Muscle layer of duodenum (tissue), 2 donors: ENCODE measurements around the gene CEBPG.
A peak's percentile ranks its signal among the peaks of the same experiment; 100 is the strongest.

Source experiments
- H3K27ac ChIP-seq: one replicate; pipeline ENCODE4 v1.7.0; 2013; ENCODE audit warnings: mild to moderate bottlenecking, low read length
- H3K27me3 ChIP-seq: one replicate; pipeline ENCODE4 v1.7.0; 2013; ENCODE audit warnings: low read depth, mild to moderate bottlenecking, control low read depth, low read length
- H3K36me3 ChIP-seq, 2 donors: one replicate each; pipeline ENCODE4 v1.7.0; 2013; ENCODE audit warnings: low read length in 2 of 2, control low read depth in 1 of 2, mild to moderate bottlenecking in 1 of 2; ENCODE audit not compliant: insufficient read depth in 2 of 2, control insufficient read depth in 1 of 2
- H3K4me1 ChIP-seq, 2 donors: one replicate each; pipeline ENCODE4 v1.7.0; 2013; ENCODE audit warnings: low read length in 2 of 2, mild to moderate bottlenecking in 2 of 2, control low read depth in 1 of 2, moderate library complexity in 1 of 2; ENCODE audit not compliant: insufficient read depth in 2 of 2, control insufficient read depth in 1 of 2
- H3K4me3 ChIP-seq, 2 donors: one replicate each; pipeline ENCODE4 v1.7.0; 2013; ENCODE audit warnings: low read length in 2 of 2, low read depth in 1 of 2, mild to moderate bottlenecking in 1 of 2
- H3K9me3 ChIP-seq, 2 donors: one replicate each; pipeline ENCODE4 v1.7.0; 2013; ENCODE audit warnings: low read length in 2 of 2, control low read depth in 1 of 2, mild to moderate bottlenecking in 1 of 2; ENCODE audit not compliant: control insufficient read depth in 1 of 2
- donor health status: healthy.

CEBPG gene

GRCh38 chr19:33374236-33374714 is 766 bp downstream of the CEBPG start:
- Histone ChIP-seq H3K4me3 (peak overlapping the region; percentile 57 to 95), H3K27me3 (no peaks in the 10 kb centered on the region), H3K4me1 (peaks cover 18 to 19% of the 10 kb centered on the region in 2 donors), H3K9me3 (no peaks in the 10 kb centered on the region), H3K27ac (peak overlapping the region; percentile 78), H3K36me3 (peaks cover 3 to 6% of the 10 kb centered on the region in 2 donors)

DNA sequence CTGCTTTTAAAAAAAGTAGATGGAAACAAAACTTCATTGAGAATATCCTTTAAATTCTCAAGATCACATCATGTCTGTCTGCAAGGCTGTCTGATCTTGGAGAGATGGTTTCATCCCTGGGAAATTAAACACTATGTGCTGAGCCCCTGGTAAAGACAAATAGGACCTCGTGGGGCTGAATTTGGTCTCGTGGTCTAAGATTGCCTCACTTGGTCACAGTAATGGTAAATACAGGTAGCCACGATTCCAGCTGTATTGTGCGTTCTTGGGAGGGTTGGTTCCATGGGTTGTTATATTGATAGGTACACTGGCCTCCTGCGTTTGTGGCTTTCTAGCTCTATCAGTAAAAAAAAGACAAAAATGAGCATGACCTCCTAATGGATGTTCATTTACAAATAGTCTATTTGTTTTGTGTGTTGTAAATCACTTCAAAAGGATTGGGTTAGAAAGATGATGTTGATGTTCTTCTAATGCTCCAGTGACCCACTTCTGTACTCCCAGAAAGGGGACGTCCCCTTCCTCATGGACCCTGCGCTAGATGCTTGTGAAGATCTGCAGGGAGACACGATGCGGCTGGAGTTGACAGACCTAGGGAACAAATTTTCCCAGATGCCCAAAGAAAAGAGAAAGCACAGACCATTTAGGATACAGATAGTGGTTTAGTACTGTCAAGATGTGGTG is 1.8 kb downstream of the CEBPG start:
- Histone ChIP-seq H3K27ac (peak overlapping the region; percentile 2), H3K4me3 (peak overlapping the region; percentile 57 to 95), H3K9me3 (no peaks in the 10 kb centered on the region), H3K36me3 (peaks cover 10% of the 10 kb centered on the region in 2 donors), H3K4me1 (peaks cover 18 to 19% of the 10 kb centered on the region in 2 donors), H3K27me3 (no peaks in the 10 kb centered on the region)

- Histone ChIP-seq H3K4me1 (peaks cover 18 to 19% of the 10 kb centered on the region in 2 donors), H3K27me3 (no peaks in the 10 kb centered on the region), H3K36me3 (peaks cover 10% of the 10 kb centered on the region in 2 donors), H3K27ac (peak overlapping the region; percentile 11), H3K9me3 (no peaks in the 10 kb centered on the region), H3K4me3 (peak overlapping the region in 1 of 2 donors; percentile 57)
Observed at GRCh38 chr19:33375837-33376159, 2.3 kb downstream of the CEBPG start.

- no peak overlapping the region for H3K4me3 ChIP-seq
- peak overlapping the region; percentile 64 for H3K27ac ChIP-seq
- no peaks in the 10 kb centered on the region for H3K9me3 ChIP-seq
- H3K4me1 ChIP-seq = peaks cover 18 to 19% of the 10 kb centered on the region in 2 donors
- H3K27me3 ChIP-seq = no peaks in the 10 kb centered on the region
- peaks cover 10 to 15% of the 10 kb centered on the region in 2 donors for H3K36me3 ChIP-seq
Observed at GRCh38 chr19:33376423-33376822, 2.9 kb downstream of the CEBPG start.

DNA sequence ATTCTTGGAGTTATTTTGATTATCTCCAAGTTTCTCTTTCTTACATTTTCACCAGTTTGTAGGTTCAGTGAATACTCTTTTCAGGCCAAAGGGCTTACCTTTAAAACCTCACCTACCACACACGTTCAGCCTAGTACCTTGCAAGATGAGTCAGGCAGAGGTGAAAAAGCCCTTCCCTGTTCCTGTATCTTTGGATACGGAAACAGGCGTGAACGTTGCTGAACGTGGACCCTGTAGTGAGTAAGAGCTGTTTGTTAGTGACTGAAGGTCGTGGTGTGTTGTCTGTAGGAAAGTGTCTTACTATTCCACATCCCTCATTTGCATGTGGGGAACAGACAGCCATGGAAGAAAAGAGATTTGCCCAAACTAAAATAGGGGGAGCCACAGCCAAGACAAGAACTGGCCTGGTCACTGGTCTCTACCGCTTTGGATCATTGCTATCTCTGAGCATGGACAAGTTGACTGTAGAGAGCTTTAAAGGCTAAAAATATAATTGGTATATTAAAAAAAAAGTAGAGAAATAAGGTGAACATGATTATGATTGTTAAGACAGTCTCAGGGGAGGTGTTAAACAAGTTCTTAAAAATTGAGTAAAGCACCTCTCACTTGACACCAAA is 3.5 kb downstream of the CEBPG start:
- no peak overlapping the region for H3K4me3 ChIP-seq
- peaks cover 18 to 19% of the 10 kb centered on the region in 2 donors for H3K4me1 ChIP-seq
- no peaks in the 10 kb centered on the region for H3K27me3 ChIP-seq
- peak overlapping the region; percentile 64 for H3K27ac ChIP-seq
- no peaks in the 10 kb centered on the region for H3K9me3 ChIP-seq
- H3K36me3 ChIP-seq = peaks cover 10 to 15% of the 10 kb centered on the region in 2 donors

DNA sequence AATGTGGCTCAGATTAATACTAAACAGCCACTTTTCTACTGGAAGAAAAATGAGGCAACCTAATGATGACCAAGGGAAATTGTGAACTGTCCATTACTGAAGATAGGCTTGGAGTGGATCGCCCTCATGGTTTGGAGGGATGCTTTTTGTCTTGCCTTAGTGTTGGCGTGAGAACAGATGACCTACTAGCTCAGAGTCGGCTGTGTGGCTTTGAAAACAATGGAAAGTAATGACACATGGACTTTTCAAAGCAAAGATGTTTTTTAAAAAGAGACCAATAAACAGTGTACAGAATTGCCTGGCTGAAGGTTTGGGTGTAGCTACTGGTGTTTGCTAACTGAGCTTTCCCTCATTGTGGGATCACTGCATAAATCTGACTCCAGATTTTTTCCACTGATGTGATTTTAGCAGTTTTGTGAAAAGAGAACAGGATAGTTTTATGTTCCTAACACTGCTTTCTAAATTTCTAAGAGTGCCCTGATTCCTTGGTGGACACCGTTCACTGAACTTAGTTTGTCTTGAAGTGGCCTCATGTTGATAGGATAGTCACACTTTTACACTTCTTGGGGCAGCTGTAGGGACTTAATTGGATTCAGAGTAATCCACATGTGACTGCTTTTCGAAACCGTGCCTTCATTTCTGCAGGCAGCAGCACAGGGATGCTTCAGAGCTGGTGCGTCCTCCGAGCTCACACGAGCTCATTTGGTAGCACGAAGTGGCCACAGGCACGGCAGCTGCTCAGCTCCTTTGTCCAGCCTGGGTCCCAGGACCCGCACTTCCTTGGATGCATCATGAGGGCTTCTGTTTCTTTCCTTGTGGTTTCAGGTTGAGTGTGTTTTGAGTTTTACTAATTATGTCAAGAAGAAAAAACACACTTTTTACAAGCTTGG is 4.3 kb downstream of the CEBPG start:
- H3K27ac ChIP-seq = peak overlapping the region; percentile 64
- peaks cover 10 to 15% of the 10 kb centered on the region in 2 donors for H3K36me3 ChIP-seq
- no peaks in the 10 kb centered on the region for H3K9me3 ChIP-seq
- H3K4me3 ChIP-seq = no peak overlapping the region
- H3K27me3 ChIP-seq = no peaks in the 10 kb centered on the region
- peaks cover 18 to 19% of the 10 kb centered on the region in 2 donors for H3K4me1 ChIP-seq

DNA sequence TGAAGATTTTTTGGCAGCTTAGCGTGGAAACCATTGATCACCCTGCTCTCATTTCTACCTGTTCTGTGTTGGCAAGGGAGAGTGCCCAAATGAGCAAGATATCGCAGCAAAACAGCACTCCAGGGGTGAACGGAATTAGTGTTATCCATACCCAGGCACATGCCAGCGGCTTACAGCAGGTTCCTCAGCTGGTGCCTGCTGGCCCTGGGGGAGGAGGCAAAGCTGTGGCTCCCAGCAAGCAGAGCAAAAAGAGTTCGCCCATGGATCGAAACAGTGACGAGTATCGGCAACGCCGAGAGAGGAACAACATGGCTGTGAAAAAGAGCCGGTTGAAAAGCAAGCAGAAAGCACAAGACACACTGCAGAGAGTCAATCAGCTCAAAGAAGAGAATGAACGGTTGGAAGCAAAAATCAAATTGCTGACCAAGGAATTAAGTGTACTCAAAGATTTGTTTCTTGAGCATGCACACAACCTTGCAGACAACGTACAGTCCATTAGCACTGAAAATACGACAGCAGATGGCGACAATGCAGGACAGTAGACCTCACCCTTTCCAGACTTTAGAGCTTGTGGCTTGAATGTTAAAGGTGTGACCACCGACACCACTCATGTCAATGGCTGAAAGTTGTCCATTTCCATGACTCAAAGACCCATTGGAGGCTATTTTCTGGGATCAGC is 5.8 kb downstream of the CEBPG start:
- H3K9me3 ChIP-seq = no peaks in the 10 kb centered on the region
- peaks cover 10 to 15% of the 10 kb centered on the region in 2 donors for H3K36me3 ChIP-seq
- H3K27ac ChIP-seq = no peak overlapping the region
- no peaks in the 10 kb centered on the region for H3K27me3 ChIP-seq
- H3K4me3 ChIP-seq = no peak overlapping the region
- H3K4me1 ChIP-seq = peaks cover 18 to 19% of the 10 kb centered on the region in 2 donors

- peaks cover 4 to 9% of the 10 kb centered on the region in 2 donors for H3K4me1 ChIP-seq
- no peaks in the 10 kb centered on the region for H3K9me3 ChIP-seq
- H3K27me3 ChIP-seq = no peaks in the 10 kb centered on the region
- H3K27ac ChIP-seq = no peak overlapping the region
- no peak overlapping the region for H3K4me3 ChIP-seq
- peaks cover 11 to 15% of the 10 kb centered on the region in 2 donors for H3K36me3 ChIP-seq
Observed at GRCh38 chr19:33381101-33381500, 7.6 kb downstream of the CEBPG start.

DNA sequence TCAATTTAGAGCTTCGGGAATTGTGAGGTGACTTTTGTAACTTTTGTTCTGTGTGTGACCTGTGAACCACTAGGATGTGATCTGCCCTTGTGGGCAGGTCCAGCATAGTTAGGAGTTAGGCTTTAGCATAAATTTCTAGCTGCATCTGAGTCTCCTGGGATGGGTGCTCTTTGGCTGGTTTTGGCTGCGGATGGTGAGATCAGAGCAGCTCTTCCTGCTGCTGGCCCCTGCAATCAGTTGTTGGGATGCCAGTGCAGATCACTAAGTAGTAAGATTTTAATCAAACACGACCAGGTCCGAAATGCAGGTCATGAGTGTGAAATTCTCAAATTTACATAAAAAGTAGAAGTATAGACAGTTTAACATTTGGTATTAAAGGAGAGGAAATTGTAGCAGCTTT is 8.5 kb downstream of the CEBPG start:
- no peaks in the 10 kb centered on the region for H3K9me3 ChIP-seq
- H3K27ac ChIP-seq = no peak overlapping the region
- no peaks in the 10 kb centered on the region for H3K27me3 ChIP-seq
- peaks cover 15 to 20% of the 10 kb centered on the region in 2 donors for H3K36me3 ChIP-seq
- H3K4me1 ChIP-seq = peaks cover 0 to 2% of the 10 kb centered on the region in 2 donors
- no peak overlapping the region for H3K4me3 ChIP-seq

- Histone ChIP-seq H3K27me3 (no peaks in the 10 kb centered on the region), H3K9me3 (no peaks in the 10 kb centered on the region), H3K27ac (no peak overlapping the region), H3K36me3 (peaks cover 15 to 30% of the 10 kb centered on the region in 2 donors), H3K4me3 (no peak overlapping the region), H3K4me1 (peaks cover 0 to under 1% of the 10 kb centered on the region in 2 donors)
Observed at GRCh38 chr19:33382982-33383381, 9.5 kb downstream of the CEBPG start.
